NCI-H1092 (cell line): ENCODE measurements around the gene CCT6B.
"Not testable (repeated sequence)": the region's sequence is repeated elsewhere in the genome, so short reads cannot be mapped to it uniquely, and the experiment has no call there.

ENCODE experiments used
- DNase-seq: peaks from one replicate; lab custom pipeline; 2025; lab: John Stamatoyannopoulos, UW

Gene CCT6B

DNA sequence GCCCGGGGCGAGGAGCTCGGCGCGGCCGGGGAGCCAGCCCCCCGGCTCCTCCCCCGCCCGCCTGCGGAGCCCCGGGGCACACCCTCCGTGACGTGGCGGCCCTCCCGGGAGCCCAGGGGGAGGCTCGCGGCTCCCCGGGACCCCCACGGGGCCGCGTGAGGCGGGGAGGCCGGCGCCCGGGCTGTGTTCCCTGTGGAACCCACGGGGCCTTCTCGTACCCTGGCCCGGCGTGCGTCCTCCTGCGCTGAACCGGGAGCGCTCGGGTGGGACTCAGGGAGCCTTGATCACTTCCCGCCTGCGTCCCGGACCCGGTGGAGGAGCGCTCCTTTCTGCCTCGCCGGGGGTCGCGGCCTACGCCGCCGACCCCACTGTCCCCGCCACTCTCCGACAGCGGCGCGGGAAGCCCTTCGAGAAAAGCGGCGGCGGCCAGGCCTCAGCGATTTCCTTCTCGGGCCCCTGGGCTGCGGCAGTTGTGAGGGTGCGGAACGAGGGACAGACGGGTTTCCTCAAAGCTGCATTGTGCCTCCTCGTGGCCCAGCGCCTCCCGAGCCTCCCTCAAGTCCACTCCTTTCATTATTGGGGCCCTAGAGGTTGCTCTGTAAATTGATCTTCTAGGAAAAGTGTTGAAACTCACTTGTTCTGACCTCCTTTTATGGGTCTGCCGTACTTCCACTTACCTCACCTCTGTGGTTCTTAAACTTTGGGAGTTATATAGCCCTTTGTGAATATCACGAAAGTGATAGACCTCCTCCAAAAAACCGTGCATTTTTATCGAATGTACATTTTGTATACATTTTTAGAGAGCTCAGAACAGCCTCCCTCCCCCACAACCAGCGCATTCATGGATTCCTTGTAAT, 19.6 kb upstream of the CCT6B start:
- DNase-seq, result peak; percentile 63

DNA sequence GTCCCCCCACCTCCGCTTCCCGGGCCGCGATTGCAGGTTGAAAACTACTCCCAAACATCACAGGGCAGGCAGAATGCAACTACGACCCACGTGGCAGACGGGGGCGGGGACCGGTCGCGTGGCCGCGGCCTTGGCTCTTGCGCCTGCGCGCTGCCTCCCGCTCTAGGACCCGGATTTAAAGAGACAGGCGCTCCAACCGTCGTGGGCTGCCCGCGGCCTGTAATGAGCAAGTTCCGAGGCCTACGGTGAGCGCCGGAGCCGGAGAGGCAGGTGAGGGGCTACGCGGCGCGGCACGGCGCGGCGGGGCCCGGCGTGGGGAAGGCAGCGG, 19.1 kb upstream of the CCT6B start, which contains the start of gene LIG3:
Gene LIG3, plus strand, starts transcription at position 160 of the 328 bp plus-strand sequence. CDS start 2,494 bp downstream, outside the sequence.
- peak; percentile 90 for DNase-seq

DNA sequence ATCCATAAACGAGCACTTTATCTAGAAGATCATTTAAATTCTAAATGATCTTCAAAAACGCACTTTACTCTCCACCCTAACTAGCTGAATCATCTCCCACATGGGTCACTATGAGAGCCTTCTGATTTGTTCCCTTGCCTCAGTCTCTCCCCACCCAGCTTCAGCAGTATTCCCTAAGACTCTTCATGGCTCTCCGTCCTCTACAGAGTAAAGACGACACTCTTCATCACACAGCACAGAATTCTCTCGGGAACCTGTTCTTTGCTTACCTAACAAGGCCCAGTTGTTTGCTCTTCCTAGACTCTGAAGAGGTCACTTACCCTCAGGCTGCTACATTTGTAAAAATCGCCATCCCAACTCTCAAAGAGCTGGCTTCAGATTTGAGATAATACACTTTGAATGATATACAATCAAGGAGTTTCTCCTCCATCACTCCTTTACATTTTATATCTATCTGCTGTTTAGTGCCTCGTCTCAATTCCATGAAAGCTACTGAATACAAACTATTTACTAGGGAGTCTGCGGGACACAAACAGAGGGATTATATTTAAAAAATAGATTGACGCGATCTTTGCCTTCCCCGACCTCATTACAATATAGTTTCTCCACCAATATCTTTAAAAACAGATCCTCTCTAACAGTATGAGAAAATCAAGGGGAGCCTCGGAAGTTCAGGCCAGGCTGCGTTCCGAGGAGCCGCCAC, 18.5 kb upstream of the CCT6B start:
- no peak for DNase-seq

DNA sequence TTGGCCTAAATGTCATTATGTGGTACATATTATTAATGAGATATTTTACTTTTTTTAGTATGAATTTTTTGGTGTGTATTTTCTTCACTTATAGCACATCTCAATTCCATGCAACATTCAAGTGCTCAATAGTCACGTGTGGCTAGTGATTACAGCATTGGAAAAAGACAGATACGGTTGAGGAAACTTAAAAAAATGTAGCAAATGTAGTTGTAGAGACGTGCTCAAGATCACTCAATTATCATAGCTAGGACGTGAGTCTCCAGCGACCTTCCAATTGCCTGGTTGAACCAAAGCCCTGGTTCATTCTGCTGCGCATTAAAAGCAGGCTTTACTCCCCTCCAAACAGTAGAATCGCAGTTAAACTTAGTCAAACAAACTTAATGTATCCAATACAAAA, 17.9 kb upstream of the CCT6B start:
- DNase-seq, result no peak

DNA sequence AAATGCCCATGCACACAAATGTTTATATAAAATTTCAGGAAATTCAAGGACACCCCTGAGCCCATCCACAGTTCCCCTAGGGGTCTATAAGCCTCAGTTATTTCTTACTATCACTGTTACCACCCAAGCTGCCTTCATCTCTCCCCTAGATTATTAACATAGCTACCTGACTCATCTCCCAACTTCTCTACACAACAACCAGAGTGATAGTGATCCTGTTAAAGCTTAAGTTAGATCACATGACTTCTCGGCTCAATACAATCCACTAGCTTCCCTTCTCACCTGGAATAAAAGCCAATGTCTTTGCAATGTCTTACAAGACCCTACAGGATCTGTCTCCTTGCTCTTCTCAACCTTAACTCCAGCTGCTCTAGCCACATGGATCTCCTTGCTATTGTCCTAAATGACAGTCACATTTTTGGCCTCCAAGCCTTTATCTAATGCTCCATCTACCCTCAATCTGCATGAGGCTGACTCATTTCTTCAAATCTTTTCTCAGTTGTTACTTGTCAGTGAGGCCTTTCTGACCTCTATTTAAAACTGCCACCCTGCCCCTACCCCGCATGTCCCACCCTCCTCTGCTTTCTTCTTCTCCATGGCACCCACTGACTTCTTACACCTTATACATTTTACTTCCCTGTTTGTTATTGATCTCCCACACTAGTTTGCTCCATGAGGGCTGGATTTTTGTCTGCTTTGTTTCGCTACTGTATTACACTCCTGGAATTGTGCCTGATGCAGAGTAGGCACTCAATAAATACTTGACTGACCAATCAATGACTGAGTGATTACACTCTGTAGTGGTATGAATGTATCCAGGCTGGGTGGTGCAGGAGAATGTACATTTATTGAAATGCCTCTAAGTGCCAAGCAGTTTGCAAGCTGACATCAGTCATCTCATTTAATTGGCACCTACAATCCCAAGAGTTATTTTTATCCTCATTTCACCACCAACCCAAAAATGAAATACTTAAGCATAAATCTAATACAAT, 13.8 kb upstream of the CCT6B start:
- DNase-seq, result no peak

DNA sequence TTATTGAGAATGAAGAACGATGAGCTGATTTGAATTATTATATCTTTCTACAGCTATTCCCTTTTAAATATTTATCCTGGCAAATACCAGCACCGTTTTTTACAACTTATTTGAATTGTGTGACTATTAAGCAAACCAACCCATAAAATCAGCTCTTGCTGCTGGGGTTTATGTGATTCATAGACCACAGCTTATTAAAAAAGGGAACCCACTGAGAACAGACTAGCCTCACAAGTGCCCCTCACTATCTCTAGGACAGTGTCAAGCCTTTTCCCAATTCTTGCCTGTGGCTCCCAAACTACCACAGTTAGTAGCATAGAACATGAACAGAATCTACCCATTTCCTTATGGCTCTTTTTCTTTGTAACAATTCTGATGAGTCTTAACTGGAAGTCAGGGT, 12.9 kb upstream of the CCT6B start:
- no peak for DNase-seq

DNA sequence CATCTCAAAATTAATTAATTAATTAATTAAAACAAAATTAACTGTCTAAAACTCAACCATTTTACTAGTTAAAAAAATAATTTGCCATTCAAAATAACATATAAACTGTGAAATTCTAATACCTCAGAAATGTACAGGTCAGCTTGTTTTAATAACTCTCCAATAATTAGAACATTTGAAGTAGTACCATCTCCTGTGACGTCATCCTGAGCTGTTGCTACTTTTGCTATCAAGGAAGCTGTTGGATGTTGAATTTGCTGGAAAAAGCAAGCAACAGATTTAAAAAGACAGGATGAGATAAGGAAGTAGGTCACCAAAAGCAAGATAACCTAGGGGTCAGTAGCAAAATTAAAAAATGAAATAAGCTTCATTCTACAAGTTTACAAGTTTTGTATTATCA, 2.8 kb downstream of the CCT6B start:
- no peak for DNase-seq

DNA sequence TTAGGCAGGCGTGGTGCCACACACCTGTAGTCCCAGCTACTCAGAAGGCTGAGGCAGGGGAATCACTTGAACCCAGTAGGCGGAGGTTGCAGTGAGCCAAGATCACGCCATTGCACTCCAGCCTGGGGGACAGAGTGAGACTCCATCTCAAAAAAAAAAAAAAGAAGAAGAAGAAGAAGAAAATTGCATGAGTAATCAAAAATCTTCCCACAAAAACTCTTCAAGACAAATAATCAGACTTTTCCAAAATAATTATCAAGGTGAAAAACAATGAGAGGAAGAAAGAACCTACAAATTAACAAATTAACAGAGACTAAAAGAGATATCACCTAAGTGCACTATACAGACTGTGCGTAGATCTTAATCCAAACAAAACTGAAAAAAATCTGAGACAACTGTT, 10.5 kb downstream of the CCT6B start:
- DNase-seq, result not testable (repeated sequence)

DNA sequence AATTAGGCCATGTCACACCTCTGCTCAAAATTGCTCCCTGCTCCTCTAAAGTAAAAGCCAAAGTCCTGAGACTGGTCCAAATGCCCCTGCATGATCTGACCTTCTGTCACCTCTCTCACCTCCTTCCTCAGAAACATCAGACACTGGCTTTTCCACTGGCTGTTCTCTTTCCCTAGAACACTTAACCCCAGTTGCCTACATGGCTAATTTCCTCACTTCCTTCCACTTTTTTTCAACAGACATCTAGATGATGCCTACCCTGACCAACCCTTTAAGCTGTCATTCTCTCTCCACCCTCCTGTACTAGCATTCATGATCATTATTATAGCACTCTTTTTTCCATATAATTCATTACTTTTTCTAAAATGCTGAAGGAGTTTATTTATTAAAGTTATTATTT, 31.0 kb downstream of the CCT6B start:
- DNase-seq, result no peak

DNA sequence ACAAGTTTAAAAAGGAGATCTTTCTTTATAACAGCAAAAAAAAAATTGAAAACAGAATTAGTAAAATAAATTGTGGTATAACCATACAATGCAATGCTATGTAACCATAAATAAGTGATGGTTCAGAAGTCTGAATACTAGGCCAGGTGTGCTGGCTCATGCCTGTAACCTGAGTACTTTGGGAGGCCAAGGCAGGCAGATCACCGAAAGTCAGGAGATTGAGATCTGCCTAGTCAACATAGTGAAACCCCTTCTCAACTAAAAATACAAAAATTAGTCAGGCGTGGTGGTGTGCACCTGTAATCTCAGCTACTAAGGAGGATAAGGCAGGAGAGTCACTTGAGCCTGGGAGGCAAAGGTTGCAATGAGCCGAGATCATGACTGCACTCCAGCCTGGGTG, 34.6 kb downstream of the CCT6B start:
- no peak for DNase-seq

DNA sequence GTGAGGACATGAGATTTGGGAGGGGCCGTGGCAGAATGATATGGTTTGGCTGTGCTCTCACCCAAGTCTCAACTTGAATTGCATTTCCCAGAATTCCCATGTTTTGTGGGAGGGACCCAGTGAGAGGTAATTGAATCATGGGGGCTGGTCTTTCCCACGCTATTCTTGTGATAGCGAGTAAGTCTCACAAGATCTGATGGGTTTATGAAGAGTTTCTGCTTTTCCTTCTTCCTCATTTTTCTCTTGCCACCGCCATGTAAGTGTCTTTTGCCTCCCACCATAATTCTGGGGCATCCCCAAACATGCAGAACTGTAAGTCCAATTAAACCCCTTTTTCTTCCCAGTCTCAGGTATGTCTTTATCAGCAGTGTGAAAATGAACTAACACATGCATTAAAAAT, 40.6 kb downstream of the CCT6B start:
- no peak for DNase-seq

DNA sequence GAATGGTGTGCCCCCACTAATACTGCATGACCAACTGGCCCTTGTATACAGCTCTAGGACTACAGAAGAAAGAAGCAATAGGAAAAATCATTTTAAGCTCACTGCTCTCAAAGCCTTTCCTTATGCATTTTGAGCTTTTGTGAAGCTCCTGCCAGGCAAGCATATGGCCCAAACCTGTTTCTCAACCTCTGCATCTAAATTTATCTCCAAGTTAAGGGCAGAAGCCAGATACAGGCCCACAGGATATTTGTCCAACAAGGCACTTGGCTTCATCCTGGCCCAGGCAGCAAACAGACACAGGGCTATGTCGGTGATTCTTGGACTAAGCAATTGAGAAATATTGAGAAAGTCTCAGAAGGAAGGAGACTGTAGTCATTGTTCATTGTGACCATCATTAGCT, 43.9 kb downstream of the CCT6B start:
- DNase-seq, result no peak

DNA sequence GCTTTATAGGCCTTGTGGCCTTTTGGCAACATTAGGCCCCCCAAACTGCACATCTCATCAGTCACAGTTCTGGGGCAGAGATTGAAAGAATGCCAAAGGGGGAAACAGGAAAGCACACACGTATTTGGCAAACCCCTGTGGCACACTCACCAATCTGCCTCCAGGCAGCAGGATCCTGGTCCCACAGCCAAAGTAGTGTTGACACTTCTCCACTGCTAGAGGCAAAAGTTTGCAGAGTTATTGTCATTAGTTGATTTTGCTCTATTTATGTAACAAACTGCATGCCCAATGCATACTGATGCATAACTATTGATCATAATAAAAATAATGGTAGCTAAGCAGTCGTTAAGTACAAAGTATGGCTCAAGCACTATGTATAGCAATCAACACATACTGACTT, 45.1 kb downstream of the CCT6B start:
- DNase-seq, result no peak

DNA sequence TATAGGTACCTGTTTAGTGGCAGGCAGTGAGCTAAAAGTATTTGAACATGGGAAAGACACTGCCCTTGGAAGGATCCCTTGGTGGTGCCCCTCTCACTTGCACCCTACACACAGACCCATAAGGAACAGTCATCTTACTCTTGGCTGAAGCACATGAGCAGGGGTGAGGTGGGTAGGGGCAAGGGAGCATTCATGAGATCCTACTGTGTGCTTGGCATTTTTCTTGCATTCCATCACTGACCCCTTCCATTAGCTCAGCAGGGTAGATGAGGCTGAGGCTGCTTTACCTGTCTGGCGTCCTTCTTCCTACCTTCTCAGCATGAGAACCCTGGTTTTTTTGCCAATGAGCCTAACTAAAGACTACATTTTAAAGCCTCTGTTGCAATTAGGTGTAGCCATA, 48.3 kb downstream of the CCT6B start:
- DNase-seq, result no peak

DNA sequence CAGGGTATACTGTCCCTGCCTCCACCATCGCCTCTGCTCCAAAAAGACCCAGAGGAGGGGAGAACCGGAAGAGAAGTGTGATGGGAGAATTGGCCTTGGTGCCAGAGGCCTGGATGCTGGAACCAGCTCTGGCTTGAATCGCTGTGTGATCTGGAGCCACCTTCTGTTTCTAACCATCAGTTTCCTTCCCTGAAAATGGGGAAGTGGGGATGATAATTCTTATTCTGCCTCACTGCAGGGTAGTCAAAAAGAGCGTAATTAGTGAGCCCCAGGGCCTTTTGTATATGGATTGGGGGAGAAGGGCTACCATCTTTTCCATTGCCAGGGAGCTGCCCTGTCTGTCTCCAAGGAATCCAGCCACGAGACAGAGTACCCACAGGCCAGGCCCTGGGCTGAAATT, 52.2 kb downstream of the CCT6B start:
- DNase-seq, result no peak

DNA sequence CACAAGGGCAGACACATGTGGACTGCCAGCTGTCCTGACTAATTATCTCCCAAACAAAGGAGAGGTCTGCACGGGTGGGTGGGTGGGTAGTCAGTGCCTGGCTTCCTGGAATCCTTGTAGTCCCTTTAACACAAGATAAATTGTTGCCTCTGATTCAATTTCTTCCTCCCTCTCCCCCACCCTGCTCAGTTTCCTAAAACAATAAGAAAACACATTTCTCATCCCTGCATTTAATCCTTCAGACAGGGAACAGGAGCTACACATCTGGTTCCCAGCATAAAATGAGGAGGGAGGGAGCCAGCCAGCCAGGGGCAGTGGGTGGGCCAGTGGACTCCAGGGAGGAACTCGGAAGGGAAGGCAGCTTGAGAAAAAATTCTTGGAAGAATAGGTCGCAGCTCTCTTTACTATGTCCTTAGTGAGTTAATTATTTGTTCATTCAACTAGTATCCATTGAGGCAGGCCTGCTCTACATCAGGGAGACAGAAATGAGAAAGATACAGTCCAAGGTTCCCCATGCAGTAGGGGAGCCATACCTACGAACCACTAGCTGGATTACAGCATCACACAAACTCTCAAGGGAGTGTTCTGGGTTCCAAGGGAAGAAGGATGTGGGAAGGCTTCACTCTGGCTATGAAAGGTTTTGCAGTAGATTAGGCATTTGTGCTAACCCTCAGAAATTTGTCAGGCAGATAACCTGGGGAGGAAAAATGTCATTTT, 58.3 kb downstream of the CCT6B start:
- DNase-seq, result no peak

DNA sequence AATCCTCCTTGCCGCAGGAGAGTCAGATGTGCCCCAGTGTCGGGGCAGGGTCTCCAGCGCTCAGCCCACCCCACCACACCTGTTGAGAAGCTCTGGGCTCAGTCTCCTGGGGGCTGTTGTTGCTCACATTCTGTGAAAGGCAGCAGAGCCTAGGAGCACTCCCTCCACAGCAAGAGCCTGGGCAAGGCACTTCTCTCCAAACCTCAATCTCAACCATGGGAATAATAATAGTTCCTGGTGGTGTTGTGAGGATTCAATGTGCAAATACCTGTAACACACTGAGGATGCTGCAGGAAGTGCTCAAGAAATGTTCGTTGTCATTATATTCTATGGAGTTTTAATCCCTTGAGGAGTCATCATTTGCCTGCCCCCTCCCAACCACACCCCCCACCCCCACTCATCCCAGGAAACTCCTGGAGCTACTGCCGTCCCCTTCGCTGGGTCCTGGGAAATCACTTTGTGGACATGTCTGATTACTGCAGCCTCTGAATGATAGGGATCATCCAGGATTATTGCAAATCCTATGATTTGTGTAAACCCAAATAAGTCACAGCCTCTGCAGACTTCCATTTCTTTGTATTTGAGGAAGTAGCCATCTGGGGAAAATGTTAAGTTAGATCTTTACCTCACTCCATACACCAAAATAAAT, 61.5 kb downstream of the CCT6B start:
- DNase-seq, result no peak

DNA sequence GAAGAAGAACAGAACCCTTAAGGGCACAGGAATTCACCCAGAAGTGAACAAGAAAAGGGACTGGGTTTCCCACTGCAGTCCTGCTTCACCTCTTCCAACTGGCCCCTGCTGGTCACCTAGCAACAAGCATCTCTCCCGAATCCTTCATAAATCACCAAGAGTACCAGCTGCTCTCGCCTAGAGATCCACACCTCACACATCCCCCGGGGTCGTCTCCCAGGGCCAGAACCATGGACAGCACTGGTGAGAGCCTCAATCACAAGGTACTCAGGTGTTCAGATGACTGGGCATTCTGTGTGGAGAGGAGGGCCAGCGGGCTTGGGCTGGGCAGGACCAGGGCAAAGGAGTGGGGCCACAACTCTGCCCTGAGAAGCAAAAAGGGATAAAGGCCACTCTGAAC, 65.9 kb downstream of the CCT6B start:
- no peak for DNase-seq

DNA sequence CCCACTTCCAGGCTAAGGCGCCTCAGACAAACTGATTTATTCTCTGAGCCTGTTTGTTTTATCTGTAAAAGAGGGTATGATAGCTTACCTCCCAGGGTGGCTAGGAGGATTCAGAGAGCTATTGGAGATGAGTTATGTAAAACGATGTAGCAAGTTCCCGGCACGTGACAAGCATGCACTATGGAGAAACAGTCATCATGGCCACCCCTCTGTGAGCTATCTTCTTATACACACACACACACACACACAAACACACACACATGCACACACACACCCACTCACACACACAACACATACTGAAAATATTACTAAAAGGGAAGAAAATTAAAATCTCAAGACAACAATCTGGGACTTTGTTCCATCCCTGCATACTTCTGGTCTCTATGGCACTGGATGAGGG, 66.3 kb downstream of the CCT6B start:
- DNase-seq, result no peak

DNA sequence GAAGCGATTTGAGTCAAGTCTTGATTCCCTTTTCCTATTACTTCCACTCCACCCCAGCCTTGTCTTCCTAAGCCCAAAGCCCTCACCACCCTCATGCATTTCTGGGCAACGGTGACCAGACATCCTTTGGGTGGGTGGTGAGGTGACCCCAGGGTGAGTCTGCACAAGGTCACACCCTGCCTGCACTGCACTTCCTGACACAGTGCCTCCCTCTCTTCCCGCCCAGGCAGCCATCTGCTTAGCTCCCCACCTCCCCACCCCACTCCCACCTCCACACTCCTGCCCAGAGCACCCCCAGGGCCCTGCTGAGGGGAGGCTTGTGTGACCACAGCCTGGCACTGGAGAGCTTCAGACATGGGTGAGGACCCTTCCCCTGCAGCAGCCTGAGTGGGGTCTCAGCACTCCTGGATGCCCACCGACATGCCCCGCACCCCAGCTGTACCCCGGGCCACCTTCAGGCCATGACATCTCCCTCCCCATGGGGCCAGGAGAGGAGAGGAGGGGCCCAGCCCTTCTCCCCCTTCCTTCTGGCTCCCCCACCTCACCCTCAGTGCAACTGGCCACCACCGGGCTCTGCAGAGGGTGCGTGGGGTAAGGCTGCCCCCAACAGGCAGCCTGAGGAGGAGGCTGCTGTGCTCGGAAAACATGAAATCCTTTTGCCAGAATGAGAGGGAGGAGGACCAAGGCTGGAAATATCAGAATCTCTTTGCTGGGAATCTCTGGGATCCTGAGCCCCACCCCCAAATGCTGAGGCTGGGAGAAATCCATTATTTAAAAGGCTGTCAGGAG, 68.6 kb downstream of the CCT6B start:
- DNase-seq, result no peak
